DMS114 treated with DMSO at 0.1 percent for 48 hours (cell line): ENCODE results near the gene AQP12B.

ENCODE experiments used
- DNase-seq: peaks from one replicate; lab custom pipeline; 2025; ENCODE audit not compliant: unreplicated experiment; lab: John Stamatoyannopoulos, UW

AQP12B gene

DNA sequence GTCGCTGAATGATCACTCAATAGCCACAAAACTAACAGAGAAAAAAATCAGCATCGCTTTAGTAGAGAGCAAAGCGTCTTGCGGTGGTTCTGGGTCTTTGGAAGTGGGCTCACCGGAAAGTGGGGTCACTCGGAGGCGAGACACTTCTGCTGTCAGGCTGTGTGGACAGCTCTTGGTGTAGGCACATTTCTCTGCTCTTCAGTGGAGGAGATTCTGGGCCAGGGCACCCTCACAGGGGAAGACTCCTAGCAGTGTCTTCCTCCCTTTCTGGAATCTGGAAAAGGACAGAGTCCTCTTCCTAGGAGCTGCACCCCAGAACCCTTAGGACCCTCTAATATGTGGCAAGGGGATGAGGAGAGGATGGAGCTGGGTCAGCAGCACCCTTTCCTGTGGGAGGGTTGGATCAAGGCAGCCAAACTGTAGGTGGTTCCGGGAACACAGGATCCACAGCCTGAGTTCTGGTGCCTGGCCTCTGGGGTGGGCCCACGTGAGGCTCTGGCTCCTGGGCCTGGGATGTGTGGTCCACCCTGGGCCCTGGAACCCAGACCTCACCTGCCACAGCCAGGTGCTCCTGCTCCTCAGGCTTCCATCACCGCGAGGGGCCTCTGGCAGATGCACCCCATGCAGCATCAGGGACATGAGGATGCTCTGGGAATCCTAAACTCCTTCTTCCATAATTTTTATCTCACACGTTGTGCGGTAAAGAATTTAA is 32.3 kb downstream of the AQP12B start:
- no peak for DNase-seq

DNA sequence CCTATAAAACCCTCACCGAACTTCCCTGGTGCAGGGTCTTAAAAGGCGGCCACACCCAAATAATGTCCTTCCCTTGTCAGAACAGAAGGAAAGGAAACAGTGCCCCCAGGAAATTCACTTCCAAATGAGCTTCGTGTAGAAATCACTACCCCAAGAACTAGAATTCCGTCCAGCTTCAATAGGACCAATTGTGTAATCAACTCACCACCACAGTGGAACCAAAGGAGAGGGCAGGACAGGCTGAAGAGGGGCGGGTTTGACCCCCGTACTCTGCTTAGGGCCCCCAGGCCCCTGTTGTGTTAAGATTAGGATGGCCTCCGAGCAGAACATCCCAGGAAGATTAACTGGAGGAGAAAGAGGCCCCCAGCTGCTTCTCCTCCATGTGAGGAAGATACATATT is 33.4 kb downstream of the AQP12B start:
- DNase-seq, result no peak

DNA sequence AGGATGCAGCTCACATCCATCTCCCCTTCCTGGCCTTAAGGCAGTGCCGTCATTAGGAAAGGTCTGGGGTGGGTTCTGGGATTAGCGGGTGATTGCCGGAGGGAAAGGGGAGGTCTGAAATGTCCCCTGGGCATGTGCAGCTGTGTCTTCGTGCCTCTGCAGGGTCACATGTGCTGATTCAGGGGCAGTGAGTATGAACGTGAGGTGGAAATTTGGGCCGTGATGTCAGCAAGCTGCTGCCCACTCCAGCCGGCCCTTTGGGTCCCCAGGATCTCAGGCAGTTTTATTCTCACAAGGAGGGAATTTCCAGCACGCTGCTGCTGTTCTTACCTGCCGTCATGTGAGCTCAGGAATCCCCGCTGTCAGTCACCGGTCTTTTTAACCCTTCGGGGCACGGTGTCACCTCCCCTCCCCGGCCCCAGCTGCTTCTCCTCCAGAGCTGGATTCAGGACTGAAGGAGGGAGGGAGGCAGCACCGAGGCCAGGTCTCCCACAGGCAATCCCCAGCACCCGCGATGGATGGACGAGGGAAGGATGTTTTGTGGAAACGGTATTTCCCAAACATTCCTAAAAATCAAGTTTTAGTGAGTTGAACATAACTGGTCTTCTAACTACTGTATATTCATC is 33.9 kb downstream of the AQP12B start:
- no peak for DNase-seq

DNA sequence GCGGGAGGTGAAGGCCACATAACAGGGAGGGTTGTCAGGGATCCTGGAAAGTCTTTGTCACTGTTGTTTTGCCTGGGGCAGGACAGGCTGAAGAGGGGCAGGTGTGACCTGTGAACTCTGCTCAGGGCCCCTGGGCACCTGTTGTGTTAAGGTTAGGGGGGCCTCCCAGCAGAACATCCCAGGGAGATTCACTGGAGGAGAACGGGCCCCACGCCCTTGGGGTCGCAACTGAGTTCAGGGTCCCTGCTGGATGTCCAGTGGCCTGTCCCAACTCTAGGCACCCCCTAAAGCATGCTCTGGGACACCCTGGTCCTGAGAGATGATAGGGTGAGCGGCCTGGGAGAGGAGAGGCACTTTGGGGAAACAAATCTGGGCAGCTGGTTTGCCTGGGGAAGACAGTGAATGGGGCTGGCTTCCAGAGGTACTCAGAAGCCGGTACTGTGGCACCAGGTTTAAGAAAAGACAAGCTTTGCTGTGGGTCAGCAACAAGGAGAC is 34.5 kb downstream of the AQP12B start:
- no peak for DNase-seq

DNA sequence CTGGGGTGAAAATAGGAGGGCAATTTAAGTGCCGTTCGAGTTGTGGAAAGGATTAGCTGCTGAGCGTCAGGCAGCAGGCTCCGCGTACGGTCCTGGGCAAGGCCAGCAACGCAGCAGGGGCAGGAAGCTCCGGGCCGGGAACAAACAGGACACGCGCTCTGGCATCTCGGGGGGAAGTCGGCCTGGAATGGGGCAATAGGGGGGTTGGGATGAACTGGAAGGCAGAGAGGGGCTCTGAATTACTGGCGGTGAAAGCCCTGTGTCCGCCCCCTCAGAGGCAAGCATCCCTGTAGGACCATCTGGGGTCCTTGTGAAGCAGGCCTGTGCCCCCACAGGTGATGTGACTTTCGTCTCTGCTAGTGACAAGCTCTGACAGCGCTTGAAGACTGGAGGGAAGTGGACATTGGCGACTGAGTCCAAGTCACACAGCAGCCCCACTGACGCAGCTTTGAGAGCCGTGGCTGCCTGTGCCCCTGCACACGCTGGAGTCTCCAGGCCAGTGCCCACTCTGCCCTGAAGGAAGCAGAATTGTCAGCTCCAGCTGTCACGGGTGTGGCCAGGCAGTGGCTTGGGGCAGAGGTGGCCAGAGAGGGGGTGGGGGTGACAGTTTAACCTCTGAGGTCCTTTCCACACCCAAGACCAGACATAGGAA is 35.1 kb downstream of the AQP12B start:
- DNase-seq, result no peak

DNA sequence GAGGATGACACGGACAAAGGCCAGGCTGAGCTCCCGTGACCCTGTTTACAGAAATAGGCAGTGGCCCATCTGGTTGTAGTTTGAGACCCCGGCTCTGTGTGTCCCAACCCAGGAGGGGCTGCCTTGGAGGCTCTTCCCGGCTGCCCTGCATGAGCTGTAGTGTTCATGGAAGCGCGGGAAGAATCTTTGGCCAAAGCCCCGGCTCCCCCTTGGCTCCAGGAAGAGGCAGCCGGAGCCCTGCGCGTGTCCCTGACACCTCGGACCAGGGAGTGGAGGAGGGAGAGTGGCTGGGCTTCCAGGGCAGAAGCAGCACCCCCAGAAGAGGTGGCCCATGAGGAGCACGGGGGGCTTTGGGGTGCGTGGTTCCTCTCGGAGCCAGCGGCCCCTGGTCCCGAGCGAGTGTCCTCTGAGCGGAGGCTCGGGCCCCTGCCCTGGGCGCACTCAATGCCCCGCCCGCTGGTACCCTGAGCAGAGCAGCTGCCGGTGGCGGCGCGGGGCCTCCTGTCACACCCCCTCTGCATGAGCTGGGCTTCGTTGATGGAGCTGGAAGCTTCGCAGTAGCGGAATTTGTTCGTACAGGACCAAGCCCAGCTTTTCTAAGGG is 35.7 kb downstream of the AQP12B start:
- DNase-seq, result no peak

DNA sequence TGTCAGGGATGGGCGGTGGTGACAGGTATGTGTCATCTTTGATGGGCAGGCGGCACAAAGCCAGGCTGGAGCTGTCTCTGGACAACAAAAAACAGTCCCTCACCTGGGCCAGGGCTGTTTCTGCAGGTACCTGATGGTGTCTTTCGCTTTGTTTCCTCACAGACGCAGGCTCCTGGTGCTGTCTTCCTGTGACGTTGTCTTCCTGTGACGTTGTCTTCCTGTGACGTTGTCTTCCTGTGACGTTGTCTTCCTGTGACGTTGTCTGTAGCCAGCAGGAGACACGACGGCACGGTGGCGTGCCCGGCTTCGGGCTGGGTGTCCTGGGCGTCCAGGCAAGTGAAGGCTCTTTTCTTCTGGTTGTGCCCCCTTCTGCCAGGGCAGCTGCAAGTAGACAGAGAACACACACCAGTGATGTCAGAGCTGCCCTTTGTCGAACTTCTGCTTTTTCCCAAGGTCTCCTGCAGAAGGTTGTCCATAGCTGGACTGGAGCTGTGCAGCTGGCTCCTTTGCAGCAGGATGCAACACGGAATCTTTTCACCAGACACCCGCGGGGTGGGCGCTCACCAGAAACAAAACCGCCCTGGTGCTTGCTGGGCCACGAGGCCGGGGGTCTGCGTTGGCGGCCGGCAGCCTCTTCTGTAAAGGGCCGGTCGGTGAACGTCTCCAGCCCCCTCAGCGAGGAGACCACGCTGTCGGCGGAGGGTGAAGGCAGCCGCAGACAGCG is 36.3 kb downstream of the AQP12B start:
- no peak for DNase-seq

DNA sequence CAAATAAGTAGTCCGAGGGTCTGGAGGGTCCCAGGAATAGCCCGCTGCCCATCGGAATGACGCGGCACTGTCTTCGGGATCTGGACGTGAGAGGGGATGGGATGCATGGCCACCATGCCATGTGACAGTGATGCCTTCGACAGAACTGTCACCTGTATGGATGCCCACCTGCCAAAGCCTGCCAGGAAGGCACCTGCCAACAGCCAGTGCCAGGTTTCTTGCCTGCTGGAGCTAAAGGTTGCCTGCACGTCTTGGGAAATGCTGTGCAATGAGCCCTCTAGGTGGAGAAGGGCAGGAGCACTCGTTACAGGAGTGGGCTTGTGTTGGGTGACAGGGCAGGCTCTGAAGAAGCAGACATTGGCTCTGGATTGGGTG is 36.9 kb downstream of the AQP12B start:
- DNase-seq, result no peak

DNA sequence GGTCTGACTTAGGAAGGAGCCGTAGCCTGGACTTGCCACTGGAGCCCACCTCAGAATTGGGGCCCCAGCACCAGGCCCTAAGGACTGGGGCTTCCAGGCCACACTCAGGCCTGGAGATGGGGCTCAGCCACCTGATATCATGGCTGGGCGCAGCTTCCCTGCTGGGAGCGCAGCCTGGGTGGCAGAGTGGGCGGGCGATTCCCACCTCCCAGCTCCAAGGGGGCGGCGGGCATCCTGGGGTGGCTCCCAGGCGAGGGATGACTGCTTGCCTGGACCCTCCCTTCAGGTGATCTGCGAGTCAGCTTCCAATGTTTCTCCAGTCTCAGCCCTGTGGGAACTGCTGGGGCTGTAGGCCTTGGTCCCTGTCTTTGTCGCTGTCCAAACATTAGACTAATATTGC is 37.3 kb downstream of the AQP12B start:
- no peak for DNase-seq

DNA sequence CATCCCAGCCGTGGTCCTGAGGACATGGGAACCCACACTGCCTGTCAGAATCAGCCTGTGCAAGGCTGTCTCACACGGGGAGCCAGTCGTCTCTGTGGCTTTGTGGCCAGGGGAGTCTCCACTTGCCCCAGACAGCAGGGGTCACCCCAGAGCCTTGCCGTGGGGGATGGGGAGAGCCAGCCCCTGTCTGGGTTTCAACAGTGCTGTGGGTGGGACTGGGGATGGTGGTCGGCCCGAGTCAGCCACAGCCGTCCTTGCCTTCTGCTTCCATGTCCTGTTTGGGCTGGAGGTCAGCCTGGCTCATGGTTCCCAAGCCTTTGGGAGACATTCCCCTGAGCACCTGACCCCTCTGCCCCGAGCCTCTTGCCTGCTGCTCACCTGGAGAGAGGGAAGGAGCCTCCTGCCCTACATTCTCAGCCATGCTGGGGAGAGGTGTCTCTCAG is 37.8 kb downstream of the AQP12B start:
- DNase-seq, result no peak

DNA sequence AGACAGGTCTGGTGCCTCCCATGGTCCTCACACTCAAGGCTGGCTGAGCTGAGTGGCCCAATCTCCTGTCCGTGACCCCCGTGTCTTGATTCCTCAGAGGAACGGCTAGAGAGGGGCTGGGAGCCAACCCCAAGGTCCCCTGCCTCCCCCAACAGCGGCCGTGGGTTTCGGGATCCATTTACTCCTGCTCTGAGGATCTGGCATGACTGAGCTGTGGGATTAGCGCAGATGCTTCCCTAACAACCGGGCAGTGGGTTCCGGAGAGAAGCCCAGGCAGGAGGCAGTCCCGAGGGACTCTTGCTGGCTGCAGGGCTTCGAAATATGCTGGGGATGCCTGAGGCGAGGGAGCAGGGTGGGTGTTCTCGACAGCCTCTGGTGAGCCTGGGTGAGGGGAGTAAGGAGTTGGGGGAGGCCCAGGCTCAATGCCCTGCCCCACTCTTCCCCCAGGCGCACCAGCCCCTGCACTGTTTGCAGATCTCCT is 38.5 kb downstream of the AQP12B start:
- DNase-seq, result no peak

DNA sequence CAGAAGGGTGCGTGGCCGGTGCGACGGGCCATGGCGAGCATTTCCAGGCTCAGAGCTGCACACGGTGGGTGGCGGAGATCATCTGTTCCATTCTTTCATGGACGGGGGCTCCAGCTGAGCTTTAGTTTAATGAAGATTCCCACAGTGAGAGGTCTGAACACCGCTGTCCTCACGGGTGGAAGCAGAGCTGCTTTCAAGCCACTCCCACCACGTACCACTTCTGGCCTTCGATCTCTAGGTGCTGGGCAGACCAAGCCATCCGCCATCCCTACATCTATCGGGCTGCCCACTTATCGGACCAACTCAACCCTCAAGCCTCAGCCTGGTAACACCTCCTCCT is 38.9 kb downstream of the AQP12B start:
- DNase-seq, result no peak

DNA sequence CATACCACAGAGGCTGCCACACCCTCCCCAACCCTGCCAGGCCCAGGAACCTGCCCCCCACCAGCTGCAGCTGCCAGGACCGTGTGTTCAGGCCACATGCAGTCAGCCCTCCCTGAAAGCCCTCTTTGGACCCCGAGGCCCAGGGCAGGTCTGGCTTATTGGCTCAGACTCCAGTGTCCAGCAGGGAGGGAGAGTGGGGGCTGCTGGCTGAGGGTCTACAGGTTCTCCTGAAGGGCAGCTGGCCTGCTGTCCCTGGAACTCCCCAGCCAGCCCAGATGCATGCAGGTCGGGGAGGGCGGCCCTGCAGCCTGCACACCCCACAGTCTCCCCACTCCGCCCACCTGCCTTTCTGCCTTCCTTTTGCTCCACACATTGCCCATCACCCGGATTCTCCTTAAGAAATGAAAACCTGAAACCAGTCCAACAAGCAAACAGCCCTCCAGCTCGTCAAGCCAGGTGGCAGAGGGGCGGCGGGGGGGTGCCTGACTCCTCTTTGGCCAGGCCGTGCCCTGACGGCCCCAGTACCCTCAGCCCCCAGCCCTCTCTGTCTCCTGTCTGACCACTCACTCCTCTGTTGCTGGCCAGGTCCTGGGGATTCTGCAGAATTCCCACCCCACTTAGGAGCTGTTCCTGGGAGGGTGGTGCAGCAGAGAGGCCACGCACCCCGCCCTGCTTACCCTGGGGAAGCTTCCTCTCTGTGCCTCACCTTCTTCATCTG is 39.4 kb downstream of the AQP12B start:
- DNase-seq, result no peak

DNA sequence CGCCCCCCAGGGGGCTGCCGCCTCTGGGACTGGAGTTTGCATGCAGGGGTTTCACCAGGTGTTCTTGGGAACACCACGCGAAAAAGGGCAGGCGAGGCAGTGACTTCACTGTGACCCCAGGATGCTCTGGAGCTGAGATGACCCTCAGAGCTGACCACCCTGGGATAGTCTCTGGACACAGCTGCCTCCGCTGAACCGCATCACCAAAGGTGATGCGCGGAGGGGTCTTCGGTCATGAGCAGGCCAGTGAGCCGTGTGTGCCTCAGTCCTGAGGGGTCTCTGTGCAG is 39.9 kb downstream of the AQP12B start:
- DNase-seq, result no peak

DNA sequence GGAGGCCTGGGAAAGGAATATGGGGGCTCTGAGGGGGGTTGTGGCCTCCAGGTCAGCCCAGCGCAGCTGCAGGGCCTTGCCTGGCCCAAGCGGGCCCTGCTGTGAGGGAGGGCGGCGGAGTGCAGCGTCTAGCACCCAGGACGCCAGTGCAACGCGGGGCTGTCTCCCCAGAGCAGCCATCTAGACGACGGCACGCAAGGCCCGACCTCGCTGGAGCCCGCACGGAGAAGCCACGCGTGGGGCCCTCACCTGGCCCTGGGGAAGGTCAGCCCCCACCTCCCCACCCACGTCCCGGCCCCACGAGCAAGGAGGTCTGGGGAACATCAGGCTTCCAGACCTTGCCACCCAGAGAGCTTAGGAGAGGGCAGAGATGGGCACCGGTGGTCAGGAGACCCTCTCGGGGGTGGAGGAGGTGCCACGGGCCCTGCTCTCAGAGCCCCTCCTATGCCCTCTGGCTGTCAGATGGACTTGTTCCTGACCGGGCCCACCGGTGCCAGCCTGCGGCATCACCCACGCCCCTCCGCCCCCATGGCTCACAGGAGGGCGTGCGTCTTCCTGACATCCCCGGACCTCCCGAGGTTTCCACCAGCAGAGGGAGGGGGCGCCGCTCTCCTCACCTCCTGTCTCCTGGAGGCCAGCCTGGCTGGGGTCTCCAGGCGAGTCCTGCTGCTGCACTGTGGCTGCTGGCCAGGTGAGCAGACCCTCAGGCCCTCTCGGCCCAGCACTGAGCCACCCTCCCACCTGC is 40.5 kb downstream of the AQP12B start:
- no peak for DNase-seq

DNA sequence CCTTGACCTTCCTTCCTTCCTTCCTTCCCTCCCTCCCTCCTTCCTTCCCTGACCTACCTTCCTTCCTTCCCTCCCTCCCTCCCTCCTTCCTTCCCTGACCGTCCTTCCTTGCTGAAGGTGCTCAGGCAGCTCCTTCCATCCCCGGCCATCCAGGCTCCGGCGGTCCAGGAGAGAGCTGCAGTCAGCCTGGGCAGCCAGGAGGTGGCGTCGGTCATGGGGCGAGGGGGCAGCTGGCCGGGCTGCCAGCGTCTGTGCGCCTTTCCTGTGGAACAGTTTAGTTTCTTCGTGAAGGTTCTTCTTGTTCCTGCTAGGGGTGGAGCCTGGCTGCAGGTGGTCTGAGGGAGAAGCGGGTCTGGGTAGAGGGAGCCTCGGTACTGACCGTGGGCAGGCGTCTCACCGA is 41.7 kb downstream of the AQP12B start:
- DNase-seq, result no peak

DNA sequence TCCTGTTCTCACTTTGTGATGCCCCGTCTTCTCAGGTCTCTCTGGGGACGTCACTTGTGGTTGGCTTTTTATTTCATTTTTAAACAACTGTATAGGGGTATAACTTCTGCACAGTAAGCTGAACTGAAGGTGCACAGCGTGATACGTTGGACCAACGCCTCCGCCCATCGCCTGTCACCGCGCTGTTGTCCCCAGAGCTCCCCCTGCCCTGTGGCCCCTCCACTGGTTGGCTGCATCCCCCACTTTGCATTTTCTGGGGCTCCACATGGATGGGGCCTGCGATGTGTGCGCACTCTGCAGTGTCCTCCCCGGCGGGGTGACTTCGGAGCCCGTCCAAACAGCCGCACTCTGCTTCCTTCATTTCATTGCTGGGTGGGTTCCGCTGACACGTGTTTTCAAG is 43.1 kb downstream of the AQP12B start:
- no peak for DNase-seq

DNA sequence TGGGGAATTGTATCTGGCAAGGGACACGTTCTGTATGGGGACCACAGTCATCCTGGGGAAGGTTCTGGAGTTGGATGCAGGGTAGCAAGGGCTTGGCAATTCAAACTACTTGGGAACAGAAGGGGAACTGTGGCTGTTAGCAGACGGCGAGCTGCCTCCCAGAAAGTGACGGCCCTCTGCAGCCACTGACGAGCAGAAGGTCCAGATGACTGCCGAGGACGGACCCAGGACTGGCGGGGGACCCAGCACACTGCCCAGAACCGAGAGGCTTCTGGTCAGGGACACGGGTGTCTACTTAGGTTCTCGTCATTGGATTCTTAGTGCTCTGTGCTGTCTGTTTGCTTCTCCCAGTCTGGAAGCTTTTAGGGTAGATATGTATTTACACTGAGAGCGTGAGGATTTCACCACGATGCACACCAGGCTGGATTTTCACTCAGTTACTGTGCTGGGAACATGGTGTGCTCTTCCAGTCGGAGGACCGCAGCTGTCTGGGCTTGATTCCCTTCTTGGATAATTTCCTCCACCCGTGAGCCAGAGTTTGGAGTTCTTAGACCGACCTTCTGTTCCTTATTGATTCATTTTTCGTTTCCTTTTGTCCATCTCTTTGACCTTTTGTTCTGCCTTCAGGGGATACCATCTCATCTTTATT is 44.0 kb downstream of the AQP12B start:
- no peak for DNase-seq

DNA sequence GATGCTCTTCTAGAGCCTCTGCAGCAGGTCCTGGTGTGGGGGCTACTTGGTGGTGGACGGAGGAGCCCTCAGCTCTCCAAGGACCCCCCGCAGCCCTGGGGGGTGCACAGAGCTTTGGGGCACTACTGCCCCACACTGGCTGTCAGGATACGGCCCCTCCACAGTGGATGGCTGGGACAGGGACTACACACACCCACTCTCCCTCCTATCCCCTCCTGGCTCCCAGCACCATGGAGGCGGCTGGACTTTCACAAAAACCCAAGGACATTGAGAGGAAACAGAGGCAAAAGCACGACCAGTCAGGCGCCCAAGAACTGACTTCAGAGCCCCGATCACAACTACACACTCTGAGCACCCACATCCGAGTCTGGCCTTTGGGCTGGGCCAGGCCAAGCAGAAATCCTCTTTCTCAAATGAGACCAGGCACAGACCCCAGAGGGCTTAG is 44.8 kb downstream of the AQP12B start:
- DNase-seq, result no peak
